ENCODE measurements around the gene SCN7A. TPM values are rescaled to one million over a fixed set of nuclear protein-coding genes. Genes with fewer than 3 reads are reported as not detected.
"Not testable (repeated sequence)": the region's sequence is repeated elsewhere in the genome, so short reads cannot be mapped to it uniquely, and the experiment has no call there.

The SCN7A gene
- total RNA-seq, 2 experiments from 2014 or later: not detected

DNA sequence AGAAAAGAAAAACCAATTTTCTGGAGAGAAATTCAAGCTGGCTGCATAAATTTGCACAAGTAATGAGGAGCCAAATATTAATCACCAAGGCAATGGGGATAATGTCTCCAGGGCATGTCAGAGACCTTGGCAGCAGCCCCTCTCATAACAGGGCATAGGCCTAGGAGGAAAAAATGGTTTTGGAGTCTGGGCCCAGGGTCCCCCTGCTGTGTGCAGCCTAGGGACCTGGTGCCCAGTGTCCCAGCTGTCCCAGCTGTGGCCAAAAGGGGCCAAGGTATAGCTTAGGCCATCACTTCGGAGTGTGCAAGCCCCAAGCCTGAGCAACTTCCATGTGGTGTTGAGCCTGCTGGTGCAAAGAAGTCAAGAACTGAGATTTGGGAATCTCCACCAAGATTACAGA, 57.1 kb downstream of the SCN7A start:
- Mint-ChIP-seq H3K36me3 (ENCODE audit: low read depth) (no peaks in the 10 kb centered on the region), H3K4me1 (no peaks in the 10 kb centered on the region), H3K4me3 (no peak overlapping the region), H3K27ac (no peak overlapping the region), H3K27me3 (no peaks in the 10 kb centered on the region), H3K9me3 (no peaks in the 10 kb centered on the region)
- ChIA-PET POLR2A (no interaction called here), CTCF (no interaction called here)
- DNase-seq: no peak

DNA sequence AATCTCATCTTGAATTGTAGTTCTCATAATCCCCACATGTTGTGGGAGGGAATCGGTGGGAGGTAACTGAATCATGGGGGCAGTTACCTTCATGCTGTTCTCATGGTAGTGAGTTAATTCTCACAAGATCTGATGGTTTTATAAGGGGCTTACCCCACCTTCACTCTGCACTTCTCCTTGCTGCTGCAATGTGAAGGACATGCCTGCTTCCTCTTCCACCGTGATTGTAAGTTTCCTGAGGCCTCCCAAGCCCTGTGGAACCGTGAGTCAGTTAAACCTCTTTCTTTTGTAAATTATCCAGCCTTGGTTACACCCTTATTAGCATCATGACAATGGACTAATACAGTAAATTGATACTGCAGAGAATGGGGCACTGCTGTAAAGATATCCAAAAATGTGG, 57.9 kb downstream of the SCN7A start:
- ChIA-PET POLR2A (no interaction called here), CTCF (no interaction called here)
- DNase-seq: no peak
- no peaks in the 10 kb centered on the region for H3K27me3 Mint-ChIP-seq
- H3K9me3 Mint-ChIP-seq: no peaks in the 10 kb centered on the region
- no peaks in the 10 kb centered on the region for H3K4me1 Mint-ChIP-seq
- no peaks in the 10 kb centered on the region for H3K36me3 Mint-ChIP-seq (ENCODE audit: low read depth)
- no peak overlapping the region for H3K27ac Mint-ChIP-seq
- H3K4me3 Mint-ChIP-seq: no peak overlapping the region

DNA sequence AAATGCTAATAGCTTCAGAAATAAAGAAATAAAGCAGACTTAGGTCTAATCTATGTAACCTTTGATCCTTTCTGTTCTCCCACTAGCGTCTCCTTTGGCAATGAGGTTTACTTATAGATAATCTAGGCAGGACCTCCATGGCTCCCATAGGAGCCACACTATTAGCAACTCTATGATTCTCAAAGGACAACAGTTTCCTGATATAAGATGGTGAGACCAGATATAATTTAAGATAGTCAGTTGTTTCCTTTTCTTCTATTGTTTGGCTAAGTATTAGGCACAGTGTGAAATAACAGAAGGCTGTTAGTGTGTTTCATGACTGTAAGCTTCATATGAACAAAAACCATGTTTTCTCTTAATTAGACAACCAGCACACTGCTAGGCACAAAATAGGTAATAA, 59.6 kb downstream of the SCN7A start:
- H3K36me3 Mint-ChIP-seq (ENCODE audit: low read depth): no peaks in the 10 kb centered on the region
- H3K9me3 Mint-ChIP-seq: no peaks in the 10 kb centered on the region
- no peak overlapping the region for H3K27ac Mint-ChIP-seq
- no peak overlapping the region for H3K4me3 Mint-ChIP-seq
- no peak for DNase-seq
- ChIA-PET POLR2A (no interaction called here), CTCF (no interaction called here)
- H3K27me3 Mint-ChIP-seq: no peaks in the 10 kb centered on the region
- no peaks in the 10 kb centered on the region for H3K4me1 Mint-ChIP-seq

DNA sequence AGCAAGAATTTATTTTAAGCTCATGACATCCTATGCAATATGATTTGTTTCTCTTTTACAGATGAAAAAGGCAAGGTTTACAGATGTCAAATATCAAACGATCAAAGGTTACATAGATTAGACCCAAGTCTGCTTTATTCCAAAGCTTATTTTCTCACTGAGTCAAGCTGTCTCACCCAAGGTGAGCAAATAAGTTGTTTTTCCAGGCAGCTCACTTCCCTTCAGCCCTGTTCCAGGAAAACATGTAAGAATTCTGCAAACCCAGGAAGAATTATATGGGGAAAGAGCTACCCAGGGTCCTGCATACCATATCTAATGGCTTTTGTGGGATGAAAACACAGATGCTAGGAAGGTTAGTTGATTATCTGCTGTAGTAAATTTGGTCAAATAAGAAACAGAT, 60.6 kb downstream of the SCN7A start:
- no peak for DNase-seq
- no peaks in the 10 kb centered on the region for H3K4me1 Mint-ChIP-seq

DNA sequence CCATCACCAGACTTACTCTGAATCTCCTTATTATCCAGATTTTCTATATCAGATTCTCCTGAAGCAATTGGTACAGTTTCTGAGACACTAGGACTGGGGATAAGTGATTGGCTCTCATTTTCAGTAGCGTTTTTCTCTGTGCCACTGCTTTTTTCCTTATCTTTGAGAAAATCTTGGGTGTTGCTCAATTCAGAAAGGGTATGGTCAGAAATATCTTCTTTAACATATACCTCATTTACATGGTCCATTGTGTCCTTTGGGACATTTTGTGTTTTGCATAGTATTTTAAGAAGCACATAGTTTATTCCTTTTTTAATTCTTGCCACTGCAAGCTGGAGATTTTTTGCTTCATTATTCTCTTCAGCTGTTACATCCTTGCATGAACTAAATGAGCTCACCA, 61.7 kb downstream of the SCN7A start:
- no peaks in the 10 kb centered on the region for H3K36me3 Mint-ChIP-seq (ENCODE audit: low read depth)
- H3K27me3 Mint-ChIP-seq: no peaks in the 10 kb centered on the region
- no peak overlapping the region for H3K4me3 Mint-ChIP-seq
- ChIA-PET CTCF (no interaction called here), POLR2A (no interaction called here)
- no peaks in the 10 kb centered on the region for H3K4me1 Mint-ChIP-seq
- no peak overlapping the region for H3K27ac Mint-ChIP-seq
- no peaks in the 10 kb centered on the region for H3K9me3 Mint-ChIP-seq
- no peak for DNase-seq

More for the DNA sequence above, 60.6 kb downstream of the SCN7A start:
- no peaks in the 10 kb centered on the region for H3K27me3 Mint-ChIP-seq
- no peak overlapping the region for H3K4me3 Mint-ChIP-seq
- no peaks in the 10 kb centered on the region for H3K9me3 Mint-ChIP-seq
- CTCF ChIA-PET: interaction anchor here (0.8 kb wide), 1 partner anchor 14 kb away, joined by 5 read pairs; no protein-coding TSS in a partner anchor
- POLR2A ChIA-PET: no interaction called here
- H3K27ac Mint-ChIP-seq: no peak overlapping the region
- no peaks in the 10 kb centered on the region for H3K36me3 Mint-ChIP-seq (ENCODE audit: low read depth)

DNA sequence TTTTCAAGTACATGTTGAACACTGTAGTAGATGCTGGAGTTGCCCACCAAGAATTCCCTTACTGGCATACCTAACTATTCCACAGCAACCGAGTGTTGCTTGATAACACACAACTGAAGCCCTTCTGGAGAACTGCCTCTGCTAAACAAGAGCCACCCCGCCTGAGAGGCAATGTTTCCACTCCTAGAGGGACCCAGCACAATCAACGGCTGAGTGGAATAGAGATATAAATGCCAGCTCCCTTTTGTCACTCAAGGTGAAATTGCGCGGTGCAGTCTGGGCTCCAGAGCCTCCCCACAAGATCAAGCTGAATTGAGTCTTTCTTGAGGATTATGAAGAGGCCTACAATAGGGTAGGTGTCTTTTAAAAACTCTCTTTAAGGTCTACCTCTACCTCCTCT, 69.2 kb downstream of the SCN7A start:
- Mint-ChIP-seq H3K9me3 (no peaks in the 10 kb centered on the region), H3K36me3 (ENCODE audit: low read depth) (no peaks in the 10 kb centered on the region), H3K4me3 (no peak overlapping the region), H3K4me1 (no peaks in the 10 kb centered on the region), H3K27me3 (no peaks in the 10 kb centered on the region), H3K27ac (no peak overlapping the region)
- ChIA-PET CTCF (no interaction called here), POLR2A (interaction anchor here (0.6 kb wide), 1 partner anchor 1543 kb away, joined by 3 read pairs; no protein-coding TSS in a partner anchor)
- DNase-seq: no peak

DNA sequence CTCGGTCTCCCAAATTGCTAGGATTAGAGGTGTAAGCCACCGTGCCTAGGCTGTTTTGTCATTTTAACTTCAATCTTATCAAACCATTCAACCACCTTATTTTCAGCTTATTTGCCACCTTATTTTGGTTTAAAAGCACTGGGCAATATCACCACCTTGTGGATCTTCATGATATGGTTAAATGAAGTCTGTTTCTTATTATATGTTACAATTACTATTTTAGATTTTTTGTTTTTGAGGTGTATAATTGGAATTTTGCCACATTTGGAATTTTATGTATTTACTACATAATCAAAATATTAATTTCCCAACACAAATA, 74.5 kb downstream of the SCN7A start:
- ChIA-PET POLR2A (no interaction called here), CTCF (interaction anchor here (1.3 kb wide), 1 partner anchor 14 kb away, joined by 5 read pairs; no protein-coding TSS in a partner anchor)
- no peaks in the 10 kb centered on the region for H3K27me3 Mint-ChIP-seq
- no peaks in the 10 kb centered on the region for H3K4me1 Mint-ChIP-seq
- no peaks in the 10 kb centered on the region for H3K9me3 Mint-ChIP-seq
- no peak overlapping the region for H3K4me3 Mint-ChIP-seq
- H3K27ac Mint-ChIP-seq: no peak overlapping the region
- DNase-seq: no peak
- no peaks in the 10 kb centered on the region for H3K36me3 Mint-ChIP-seq (ENCODE audit: low read depth)

DNA sequence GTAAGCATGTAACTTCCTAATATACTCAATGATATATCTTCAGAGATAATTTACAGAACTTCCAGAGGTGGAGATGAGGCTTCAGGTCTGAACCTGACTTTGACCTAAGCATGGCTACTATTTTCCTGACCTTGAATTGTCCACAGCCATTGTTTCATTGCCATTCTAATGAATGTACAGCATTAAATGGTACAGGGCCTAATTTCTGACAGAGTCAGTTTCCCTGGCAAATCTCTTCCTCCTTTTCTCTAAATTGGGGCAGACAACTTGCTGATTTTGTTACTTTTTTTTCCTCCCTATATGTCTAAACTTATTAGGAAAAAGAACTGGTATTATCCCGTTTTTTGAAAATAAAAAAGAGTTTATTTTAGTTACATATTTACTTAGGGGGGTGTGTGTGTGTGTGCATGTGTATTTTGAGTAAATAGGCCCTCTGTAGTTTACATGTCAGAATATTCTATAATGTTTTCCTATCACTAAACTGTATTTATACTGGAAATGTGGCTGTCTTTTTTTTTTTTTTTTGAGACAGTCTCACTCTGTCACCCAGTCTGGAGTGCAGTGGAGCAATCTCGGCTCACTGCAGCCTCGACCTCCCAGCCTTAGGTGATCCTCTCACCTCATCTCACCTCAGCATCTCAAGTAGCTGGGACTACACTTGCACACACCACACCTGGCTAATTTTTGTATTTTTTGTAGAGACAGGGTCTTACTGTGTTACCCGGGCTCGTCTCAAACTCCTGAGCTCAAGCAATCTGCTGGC, 75.0 kb downstream of the SCN7A start:
- Mint-ChIP-seq H3K4me1 (no peaks in the 10 kb centered on the region), H3K27me3 (no peaks in the 10 kb centered on the region), H3K4me3 (no peak overlapping the region), H3K9me3 (no peaks in the 10 kb centered on the region), H3K36me3 (ENCODE audit: low read depth) (no peaks in the 10 kb centered on the region), H3K27ac (no peak overlapping the region)
- DNase-seq: no peak
- CTCF ChIA-PET: interaction anchor here (1.3 kb wide), 1 partner anchor 15 kb away, joined by 5 read pairs; no protein-coding TSS in a partner anchor
- POLR2A ChIA-PET: no interaction called here

DNA sequence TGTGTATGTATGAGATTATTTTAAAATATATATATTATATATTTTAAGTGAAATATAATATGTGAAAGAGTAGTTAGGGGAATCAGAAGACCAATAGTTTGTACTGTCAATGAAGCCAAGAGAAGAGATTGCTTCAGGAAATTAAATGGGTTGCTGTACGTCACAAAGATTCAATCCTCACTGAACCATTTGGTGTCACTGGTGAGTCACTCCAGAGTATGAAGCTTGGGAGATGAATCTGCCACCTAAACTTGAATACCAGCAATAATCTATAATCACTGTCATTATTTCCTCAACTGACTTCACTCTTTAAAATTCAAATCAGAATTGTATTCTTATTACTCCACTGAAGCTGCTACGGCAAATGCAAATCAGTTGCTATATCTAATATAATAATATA, 76.4 kb downstream of the SCN7A start:
- no peaks in the 10 kb centered on the region for H3K27me3 Mint-ChIP-seq
- H3K4me3 Mint-ChIP-seq: no peak overlapping the region
- H3K36me3 Mint-ChIP-seq (ENCODE audit: low read depth): no peaks in the 10 kb centered on the region
- DNase-seq: no peak
- H3K27ac Mint-ChIP-seq: no peak overlapping the region
- ChIA-PET POLR2A (no interaction called here), CTCF (interaction anchor here (0.7 to 0.9 kb wide), 2 partner anchors 12 to 57 kb away, joined by 3 read pairs; no protein-coding TSS in a partner anchor)
- H3K4me1 Mint-ChIP-seq: no peaks in the 10 kb centered on the region
- H3K9me3 Mint-ChIP-seq: no peaks in the 10 kb centered on the region

DNA sequence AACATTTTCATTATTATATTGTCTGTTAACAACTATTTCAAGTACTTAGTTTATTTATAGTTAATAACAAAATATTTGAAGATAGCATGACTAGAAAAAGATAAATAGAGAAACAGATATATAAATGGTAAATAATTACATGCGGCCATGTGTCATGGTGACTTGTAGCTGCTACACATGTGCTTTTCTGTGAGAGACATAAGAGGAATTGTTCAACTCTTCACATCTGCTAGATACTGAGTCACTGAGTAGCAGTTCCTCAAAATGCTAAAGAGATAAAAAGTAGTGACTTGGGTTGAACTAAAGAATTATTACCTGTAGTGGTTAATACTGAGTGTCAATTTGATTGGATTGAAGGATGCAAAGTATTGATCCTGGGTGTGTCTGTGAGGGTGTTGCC, 80.8 kb downstream of the SCN7A start:
- CTCF ChIA-PET: no interaction called here
- H3K27me3 Mint-ChIP-seq: no peaks in the 10 kb centered on the region
- no peaks in the 10 kb centered on the region for H3K4me1 Mint-ChIP-seq
- DNase-seq: no peak
- H3K27ac Mint-ChIP-seq: no peak overlapping the region
- no peaks in the 10 kb centered on the region for H3K9me3 Mint-ChIP-seq
- POLR2A ChIA-PET: no interaction called here
- H3K4me3 Mint-ChIP-seq: no peak overlapping the region
- H3K36me3 Mint-ChIP-seq (ENCODE audit: low read depth): no peaks in the 10 kb centered on the region

DNA sequence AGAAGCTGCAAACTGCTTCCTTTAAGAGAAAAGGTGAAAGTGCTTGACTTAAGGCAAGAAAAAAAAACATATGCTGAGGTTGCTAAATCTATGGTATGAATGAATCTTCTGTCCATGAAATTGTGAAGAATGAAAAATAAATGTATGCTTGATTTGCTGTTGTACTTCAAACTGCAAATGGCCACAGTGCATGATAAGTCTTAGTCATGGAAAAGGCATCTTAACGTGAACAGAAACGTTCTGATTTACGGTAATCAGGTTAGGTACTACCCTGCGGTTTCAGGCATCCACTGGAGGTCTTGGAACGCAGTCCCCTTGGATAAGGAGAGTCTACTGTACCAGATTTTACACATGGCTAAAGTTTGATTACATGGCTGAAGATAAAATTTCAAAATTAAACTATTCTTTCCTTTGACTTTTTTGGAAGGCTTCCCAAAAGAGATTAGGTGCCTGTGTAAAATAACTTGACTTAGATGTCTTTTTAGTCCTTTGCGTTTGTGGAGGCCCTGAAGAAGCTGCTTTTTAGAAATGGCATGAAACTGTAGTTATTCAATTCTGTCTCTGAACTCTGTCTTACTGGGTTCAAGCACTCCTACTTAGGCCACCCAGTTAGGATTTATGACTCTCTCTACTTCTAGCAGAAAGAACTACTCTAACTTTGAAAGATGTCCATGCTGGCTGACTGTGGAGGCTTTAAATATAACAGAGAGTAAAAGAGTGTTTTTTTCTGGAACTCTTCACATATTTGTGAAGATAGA, 82.4 kb downstream of the SCN7A start:
- Mint-ChIP-seq H3K36me3 (ENCODE audit: low read depth) (no peaks in the 10 kb centered on the region), H3K27ac (no peak overlapping the region), H3K4me3 (no peak overlapping the region), H3K27me3 (no peaks in the 10 kb centered on the region), H3K9me3 (no peaks in the 10 kb centered on the region), H3K4me1 (no peaks in the 10 kb centered on the region)
- no peak for DNase-seq
- POLR2A ChIA-PET: no interaction called here
- CTCF ChIA-PET: no interaction called here

DNA sequence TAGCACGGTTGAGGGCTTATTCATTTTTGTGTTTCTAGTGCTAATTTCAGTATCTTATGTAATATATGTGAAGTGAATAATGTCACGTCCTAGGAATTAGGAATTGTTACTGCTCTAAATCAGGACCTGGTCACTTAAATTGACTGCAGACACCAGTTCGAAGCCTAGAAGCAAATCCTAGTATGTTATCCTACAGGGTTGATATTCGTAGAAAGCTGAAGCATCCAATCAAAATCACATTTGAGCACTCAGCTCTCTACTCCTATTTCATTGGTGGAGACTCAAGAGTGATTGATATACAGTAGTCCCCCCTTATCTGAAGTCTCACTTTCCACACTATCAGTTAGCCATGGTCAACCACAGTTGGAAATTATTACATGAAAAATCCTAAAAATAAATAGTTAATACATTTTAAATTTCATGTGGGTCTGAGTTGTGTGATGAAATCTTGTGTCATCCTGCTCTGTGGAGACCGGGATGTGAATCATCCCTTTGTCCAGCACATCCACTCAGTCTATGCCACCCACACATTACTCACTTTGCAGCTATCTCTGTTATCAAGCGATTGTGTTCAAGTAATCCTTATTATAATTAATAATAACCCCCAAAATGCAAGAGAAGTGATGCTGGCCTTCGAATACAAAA, 83.1 kb downstream of the SCN7A start:
- no peak overlapping the region for H3K4me3 Mint-ChIP-seq
- H3K27ac Mint-ChIP-seq: no peak overlapping the region
- H3K36me3 Mint-ChIP-seq (ENCODE audit: low read depth): no peaks in the 10 kb centered on the region
- CTCF ChIA-PET: no interaction called here
- no peaks in the 10 kb centered on the region for H3K4me1 Mint-ChIP-seq
- no peaks in the 10 kb centered on the region for H3K9me3 Mint-ChIP-seq
- POLR2A ChIA-PET: no interaction called here
- DNase-seq: no peak
- H3K27me3 Mint-ChIP-seq: no peaks in the 10 kb centered on the region

DNA sequence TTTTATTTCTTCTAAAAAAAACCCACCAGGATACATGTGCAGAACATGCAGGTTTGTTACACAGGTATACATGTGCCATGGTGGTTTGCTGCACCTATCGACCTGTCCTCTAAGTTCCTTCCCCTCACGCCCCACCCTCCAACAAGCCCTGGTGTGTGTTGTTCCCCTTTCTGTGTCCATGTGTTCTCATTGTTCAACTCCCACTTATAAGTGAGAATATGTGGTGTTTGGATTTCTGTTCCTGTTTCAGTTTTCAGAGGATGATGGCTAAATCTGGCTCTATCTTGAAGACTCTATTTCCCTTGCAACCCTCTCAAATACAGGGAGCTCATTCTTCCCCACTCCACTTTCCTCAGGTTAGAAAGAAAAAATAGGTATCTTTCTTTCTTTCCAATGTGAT, 86.3 kb downstream of the SCN7A start:
- DNase-seq; CTCF ChIA-PET; H3K9me3 Mint-ChIP-seq; POLR2A ChIA-PET; H3K4me1 Mint-ChIP-seq; H3K27me3 Mint-ChIP-seq; H3K36me3 Mint-ChIP-seq (ENCODE audit: low read depth); H3K4me3 Mint-ChIP-seq; H3K27ac Mint-ChIP-seq: not testable (repeated sequence)

DNA sequence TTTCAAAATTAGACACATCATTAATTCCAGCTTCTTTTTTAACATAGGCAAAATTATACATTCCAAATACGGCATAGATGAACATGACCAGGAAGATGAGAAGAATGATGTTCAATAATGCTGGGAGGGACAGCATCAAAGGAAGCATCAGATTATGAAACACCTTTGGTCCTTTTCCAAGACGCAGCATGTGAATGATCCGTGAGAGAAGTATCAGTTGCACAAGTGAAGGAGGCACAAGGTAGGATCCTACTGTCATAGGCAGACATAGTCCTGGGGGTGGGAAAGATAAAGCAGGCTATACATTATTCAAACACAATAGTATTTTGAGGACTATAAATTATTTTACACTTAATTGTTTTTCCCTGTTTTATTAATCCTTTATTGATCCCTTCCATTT, 87.7 kb downstream of the SCN7A start:
- Mint-ChIP-seq H3K4me1 (no peaks in the 10 kb centered on the region), H3K4me3 (no peak overlapping the region), H3K27me3 (no peaks in the 10 kb centered on the region), H3K27ac (no peak overlapping the region), H3K36me3 (ENCODE audit: low read depth) (no peaks in the 10 kb centered on the region), H3K9me3 (no peaks in the 10 kb centered on the region)
- no peak for DNase-seq
- ChIA-PET POLR2A (no interaction called here), CTCF (no interaction called here)
